ENCODE results near the gene ZNF266. TPM values are rescaled to one million over a fixed set of nuclear protein-coding genes. Genes with fewer than 3 reads are reported as not detected.

Gene ZNF266
- total and polyA plus RNA-seq, 7 donors, result 3.7 to 32.7 (median 18.6) TPM

GRCh38 chr19:9406798-9407352 is 28.5 kb downstream of the ZNF266 start:
- H3K27me3 ChIP-seq, result no peaks in the 10 kb centered on the region
- DNase-seq, result peak; percentile 88
- H3K9me3 ChIP-seq, result peaks cover 16 to 46% (median 29%) of the 10 kb centered on the region in 4 donors
- H3K4me1 ChIP-seq, result peaks cover 0 to 16% (median 5%) of the 10 kb centered on the region in 4 donors
- intact Hi-C loops (cut with DNase I), result no loop called here
- peak overlapping the region; percentile 39 to 57 (median 55) for H3K4me3 ChIP-seq
- WGBS, 2 donors, result 6 to 17% methylated on average over 39 of the region's 39 CpGs
- H3K27ac ChIP-seq, result peak overlapping the region; percentile 44 to 63 (median 48)
- TF ChIP-seq POLR2A (IDR thresholded peaks at IDR 0.05), result no peak
- TF ChIP-seq POLR2AphosphoS5 (IDR thresholded peaks at IDR 0.05), result no peak
- TF ChIP-seq EP300 (IDR thresholded peaks at IDR 0.05), result no peak
- TF ChIP-seq, protein P1, sequence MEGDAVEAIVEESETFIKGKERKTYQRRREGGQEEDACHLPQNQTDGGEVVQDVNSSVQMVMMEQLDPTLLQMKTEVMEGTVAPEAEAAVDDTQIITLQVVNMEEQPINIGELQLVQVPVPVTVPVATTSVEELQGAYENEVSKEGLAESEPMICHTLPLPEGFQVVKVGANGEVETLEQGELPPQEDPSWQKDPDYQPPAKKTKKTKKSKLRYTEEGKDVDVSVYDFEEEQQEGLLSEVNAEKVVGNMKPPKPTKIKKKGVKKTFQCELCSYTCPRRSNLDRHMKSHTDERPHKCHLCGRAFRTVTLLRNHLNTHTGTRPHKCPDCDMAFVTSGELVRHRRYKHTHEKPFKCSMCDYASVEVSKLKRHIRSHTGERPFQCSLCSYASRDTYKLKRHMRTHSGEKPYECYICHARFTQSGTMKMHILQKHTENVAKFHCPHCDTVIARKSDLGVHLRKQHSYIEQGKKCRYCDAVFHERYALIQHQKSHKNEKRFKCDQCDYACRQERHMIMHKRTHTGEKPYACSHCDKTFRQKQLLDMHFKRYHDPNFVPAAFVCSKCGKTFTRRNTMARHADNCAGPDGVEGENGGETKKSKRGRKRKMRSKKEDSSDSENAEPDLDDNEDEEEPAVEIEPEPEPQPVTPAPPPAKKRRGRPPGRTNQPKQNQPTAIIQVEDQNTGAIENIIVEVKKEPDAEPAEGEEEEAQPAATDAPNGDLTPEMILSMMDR (IDR thresholded peaks at IDR 0.05), result no peak
- H3K36me3 ChIP-seq, result peaks cover 0 to 11% (median 0%) of the 10 kb centered on the region in 4 donors

- H3K36me3 ChIP-seq, result peaks cover 77 to 100% (median 88%) of the 10 kb centered on the region in 4 donors
- H3K4me3 ChIP-seq, result no peak overlapping the region
- no peak for TF ChIP-seq EP300 (IDR thresholded peaks at IDR 0.05)
These were observed 54.0 kb downstream of the ZNF266 start for GRCh38 chr19:9381361-9381785.

GRCh38 chr19:9370738-9371619 is 64.4 kb downstream of the ZNF266 start:
- Histone ChIP-seq H3K4me3 (no peak overlapping the region), H3K27ac (no peak overlapping the region), H3K4me1 (no peaks in the 10 kb centered on the region), H3K27me3 (no peaks in the 10 kb centered on the region), H3K9me3 (peaks cover 11 to 72% (median 33%) of the 10 kb centered on the region in 4 donors), H3K36me3 (peaks cover under 1 to 66% (median 14%) of the 10 kb centered on the region in 4 donors)
- TF ChIP-seq, protein P1 (IDR thresholded peaks at IDR 0.05), result no peak
- no peak for TF ChIP-seq POLR2AphosphoS5 (IDR thresholded peaks at IDR 0.05)
- no peak for TF ChIP-seq EP300 (IDR thresholded peaks at IDR 0.05)
- no peak for TF ChIP-seq POLR2A (IDR thresholded peaks at IDR 0.05)
- WGBS, 2 donors, result 88 to 92% methylated on average over 6 of the region's 6 CpGs
- no peak for DNase-seq
- intact Hi-C loops (cut with DNase I), result no loop called here

More at GRCh38 chr19:9381361-9381785, 54.0 kb downstream of the ZNF266 start:
- no peaks in the 10 kb centered on the region for H3K27me3 ChIP-seq
- H3K27ac ChIP-seq, result no peak overlapping the region
- DNase-seq, result no peak
- H3K9me3 ChIP-seq, result peaks cover 70 to 96% (median 86%) of the 10 kb centered on the region in 4 donors
- 70 to 80% methylated on average over 4 of the region's 4 CpGs for WGBS, 2 donors
- no peaks in the 10 kb centered on the region for H3K4me1 ChIP-seq
- intact Hi-C loops (cut with DNase I), result no loop called here

DNA sequence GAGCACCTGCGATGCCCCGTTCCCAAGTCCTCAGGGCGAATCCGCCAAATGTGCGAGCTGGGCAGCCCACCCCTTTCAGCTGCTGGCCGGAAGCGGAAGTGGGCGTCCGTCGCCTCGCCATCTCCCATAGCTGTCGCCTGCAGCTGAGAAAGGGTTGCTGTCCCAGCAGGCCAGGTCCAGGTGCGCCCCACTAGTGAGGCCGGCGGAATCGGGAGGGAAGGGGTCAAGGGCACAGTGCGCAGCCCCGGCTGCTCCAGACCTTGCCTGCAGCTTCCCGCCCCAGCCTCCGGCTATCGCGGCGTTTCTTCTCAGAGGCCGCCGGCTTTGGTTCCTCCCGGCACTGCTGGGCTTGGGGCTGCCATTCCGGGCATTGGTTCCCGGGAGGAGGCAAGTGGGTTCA is 72.5 kb downstream of the ZNF266 start, which contains the start of gene ZNF177:
Gene ZNF177 (plus strand): TSS at position 109 of the 400 bp plus-strand sequence. CDS start 15,299 bp downstream, outside the sequence.
- Histone ChIP-seq H3K9me3 (peaks cover 18 to 63% (median 43%) of the 10 kb centered on the region in 4 donors), H3K4me3 (peak within 1 kb of the TSS in 2 of 4 donors; percentile 0 to 17), H3K27me3 (peaks cover 0 to 4% (median 0%) of the 10 kb centered on the region in 3 donors), H3K4me1 (no peaks in the 10 kb centered on the region), H3K27ac (no peak within 1 kb of the TSS), H3K36me3 (peaks cover 0 to 27% (median 12%) of the 10 kb centered on the region in 4 donors)
- WGBS, 2 donors, result 4 to 22% methylated on average over 28 of the region's 28 CpGs
- intact Hi-C loops (cut with DNase I), result no loop called here
- TF ChIP-seq EP300 (IDR thresholded peaks at IDR 0.05), result no peak
- TF ChIP-seq, protein P1 (IDR thresholded peaks at IDR 0.05), result no peak
- TF ChIP-seq POLR2AphosphoS5 (IDR thresholded peaks at IDR 0.05), result no peak
- no peak for TF ChIP-seq POLR2A (IDR thresholded peaks at IDR 0.05)
- no peak for DNase-seq

Other genes starting within 250 kb of the ZNF266 start
- not detected for gene OR7D4, start 216.0 kb downstream of the ZNF266 start, total RNA-seq
- not detected for gene OR7D4, start 216.0 kb downstream of the ZNF266 start, polyA plus RNA-seq
- not detected for gene OR7E24, start 184.6 kb downstream of the ZNF266 start, total RNA-seq
- not detected for gene OR7E24, start 184.6 kb downstream of the ZNF266 start, polyA plus RNA-seq
- gene ZNF699, start 125.7 kb downstream of the ZNF266 start, total RNA-seq, result 10 to 100 TPM in 2 of 4 donors, 1 to 10 TPM in 2; 3.1 to 23.7 (median 11.9) TPM
- 1 to 10 TPM in 1 of 3 donors, under 1 TPM in 2; 0.46 to 2.8 (median 0.60) TPM for gene ZNF699, start 125.7 kb downstream of the ZNF266 start, polyA plus RNA-seq
- 10 to 100 TPM; 16.5 to 45.7 (median 23.9) TPM for gene ZNF559, start 111.4 kb downstream of the ZNF266 start, total RNA-seq
- gene ZNF559, start 111.4 kb downstream of the ZNF266 start, polyA plus RNA-seq, result 1 to 10 TPM; 3.7 to 9.1 (median 4.8) TPM
- gene ZNF177, start 72.6 kb downstream of the ZNF266 start, total RNA-seq, result 1 to 10 TPM; 3.0 to 5.5 (median 3.3) TPM
- gene ZNF177, start 72.6 kb downstream of the ZNF266 start, polyA plus RNA-seq, result 1 to 10 TPM in 1 of 3 donors, not detected in 2; 1.2 TPM
- not detected for gene ZNF560, start 63.0 kb upstream of the ZNF266 start, total RNA-seq
- not detected for gene ZNF560, start 63.0 kb upstream of the ZNF266 start, polyA plus RNA-seq
- gene ZNF426, start 103.1 kb upstream of the ZNF266 start, total RNA-seq, result 10 to 100 TPM; 11.4 to 18.1 (median 12.7) TPM
- 1 to 10 TPM; 1.2 to 4.1 (median 2.1) TPM for gene ZNF426, start 103.1 kb upstream of the ZNF266 start, polyA plus RNA-seq
- 10 to 100 TPM; 18.3 to 28.6 (median 23.7) TPM for gene ZNF121, start 148.9 kb upstream of the ZNF266 start, total RNA-seq
- 1 to 10 TPM; 1.2 to 8.0 (median 1.4) TPM for gene ZNF121, start 148.9 kb upstream of the ZNF266 start, polyA plus RNA-seq
- gene ZNF561, start 185.7 kb upstream of the ZNF266 start, total RNA-seq, result 10 to 100 TPM; 30.3 to 41.3 (median 31.5) TPM
- gene ZNF561, start 185.7 kb upstream of the ZNF266 start, polyA plus RNA-seq, result 10 to 100 TPM; 14.1 to 27.1 (median 24.0) TPM
- gene ZNF562, start 239.5 kb upstream of the ZNF266 start, total RNA-seq, result 10 to 100 TPM; 21.3 to 45.4 (median 32.4) TPM
- 10 to 100 TPM; 13.2 to 14.2 (median 13.6) TPM for gene ZNF562, start 239.5 kb upstream of the ZNF266 start, polyA plus RNA-seq

All from sigmoid colon (tissue), 7 donors.